LNCAP (cell line): Measurements from ENCODE around the gene NFATC1.

ENCODE experiments used
- CTCF ChIP-seq: fragments of 450-650 bp; IDR thresholded peaks from 2 replicates; pipeline ENCODE4 v1.5.1; 2017; ENCODE audit warnings: mild to moderate bottlenecking

NFATC1 gene

GRCh38 chr18:79439628-79440023 is 43.9 kb downstream of the NFATC1 start:
- TF ChIP-seq CTCF, result no peak

GRCh38 chr18:79440316-79441110 is 44.8 kb downstream of the NFATC1 start:
- TF ChIP-seq CTCF, result no peak

GRCh38 chr18:79441420-79441819 is 45.7 kb downstream of the NFATC1 start:
- no peak for TF ChIP-seq CTCF

- no peak for TF ChIP-seq CTCF
Observed at GRCh38 chr18:79442508-79443221, 46.9 kb downstream of the NFATC1 start.

- no peak for TF ChIP-seq CTCF
Observed at GRCh38 chr18:79445221-79445620, 49.5 kb downstream of the NFATC1 start.

- TF ChIP-seq CTCF, result no peak
Observed at GRCh38 chr18:79445696-79446561, 50.2 kb downstream of the NFATC1 start.

GRCh38 chr18:79446931-79447330 is 51.2 kb downstream of the NFATC1 start:
- TF ChIP-seq CTCF, result no peak
